ENCODE data around the gene FXYD7. TPM values are rescaled to one million over a fixed set of nuclear protein-coding genes. Genes with fewer than 3 reads are reported as not detected.

Gene FXYD7
- total and polyA plus RNA-seq, 9 of the 15 experiments (the other 6 are each of a cell fraction or from before 2014, with no cell fraction given): 0.10 to 0.80 (median 0.31) TPM; not detected in 3

- TF ChIP-seq, protein P1, sequence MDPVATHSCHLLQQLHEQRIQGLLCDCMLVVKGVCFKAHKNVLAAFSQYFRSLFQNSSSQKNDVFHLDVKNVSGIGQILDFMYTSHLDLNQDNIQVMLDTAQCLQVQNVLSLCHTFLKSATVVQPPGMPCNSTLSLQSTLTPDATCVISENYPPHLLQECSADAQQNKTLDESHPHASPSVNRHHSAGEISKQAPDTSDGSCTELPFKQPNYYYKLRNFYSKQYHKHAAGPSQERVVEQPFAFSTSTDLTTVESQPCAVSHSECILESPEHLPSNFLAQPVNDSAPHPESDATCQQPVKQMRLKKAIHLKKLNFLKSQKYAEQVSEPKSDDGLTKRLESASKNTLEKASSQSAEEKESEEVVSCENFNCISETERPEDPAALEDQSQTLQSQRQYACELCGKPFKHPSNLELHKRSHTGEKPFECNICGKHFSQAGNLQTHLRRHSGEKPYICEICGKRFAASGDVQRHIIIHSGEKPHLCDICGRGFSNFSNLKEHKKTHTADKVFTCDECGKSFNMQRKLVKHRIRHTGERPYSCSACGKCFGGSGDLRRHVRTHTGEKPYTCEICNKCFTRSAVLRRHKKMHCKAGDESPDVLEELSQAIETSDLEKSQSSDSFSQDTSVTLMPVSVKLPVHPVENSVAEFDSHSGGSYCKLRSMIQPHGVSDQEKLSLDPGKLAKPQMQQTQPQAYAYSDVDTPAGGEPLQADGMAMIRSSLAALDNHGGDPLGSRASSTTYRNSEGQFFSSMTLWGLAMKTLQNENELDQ (CRISPR knock-in tag; IDR thresholded peaks at IDR 0.05; ENCODE audit: borderline replicate concordance): no peak
- no peak for TF ChIP-seq CBX8 (IDR thresholded peaks at IDR 0.05; ENCODE audit: borderline replicate concordance, extremely low read depth, low read depth, low read length, poor library complexity, severe bottlenecking)
- TF ChIP-seq PHF8 (IDR thresholded peaks at IDR 0.05; ENCODE audit: borderline replicate concordance, low read length): peak; percentile 83
- 0 out of 2 replicates have a peak, but pooled peaks have one; percentile 6 for TF ChIP-seq ETV1 (tag; conservative IDR thresholded peaks at IDR 0.05; ENCODE audit: low read depth)
- TF ChIP-seq, protein P2, sequence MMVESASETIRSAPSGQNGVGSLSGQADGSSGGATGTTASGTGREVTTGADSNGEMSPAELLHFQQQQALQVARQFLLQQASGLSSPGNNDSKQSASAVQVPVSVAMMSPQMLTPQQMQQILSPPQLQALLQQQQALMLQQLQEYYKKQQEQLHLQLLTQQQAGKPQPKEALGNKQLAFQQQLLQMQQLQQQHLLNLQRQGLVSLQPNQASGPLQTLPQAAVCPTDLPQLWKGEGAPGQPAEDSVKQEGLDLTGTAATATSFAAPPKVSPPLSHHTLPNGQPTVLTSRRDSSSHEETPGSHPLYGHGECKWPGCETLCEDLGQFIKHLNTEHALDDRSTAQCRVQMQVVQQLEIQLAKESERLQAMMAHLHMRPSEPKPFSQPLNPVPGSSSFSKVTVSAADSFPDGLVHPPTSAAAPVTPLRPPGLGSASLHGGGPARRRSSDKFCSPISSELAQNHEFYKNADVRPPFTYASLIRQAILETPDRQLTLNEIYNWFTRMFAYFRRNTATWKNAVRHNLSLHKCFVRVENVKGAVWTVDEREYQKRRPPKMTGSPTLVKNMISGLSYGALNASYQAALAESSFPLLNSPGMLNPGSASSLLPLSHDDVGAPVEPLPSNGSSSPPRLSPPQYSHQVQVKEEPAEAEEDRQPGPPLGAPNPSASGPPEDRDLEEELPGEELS (CRISPR knock-in tag; IDR thresholded peaks at IDR 0.05; ENCODE audit: borderline replicate concordance): no peak
- no peak for TF ChIP-seq SIRT6 (IDR thresholded peaks at IDR 0.05; ENCODE audit: low read depth, low read length)
- TF ChIP-seq EP300 (IDR thresholded peaks at IDR 0.05; ENCODE audit: low read length): 0 out of 2 replicates have a peak, but pooled peaks have one; percentile 30
- no peak for TF ChIP-seq COPS2 (conservative IDR thresholded peaks at IDR 0.05)
- TF ChIP-seq, protein P3, sequence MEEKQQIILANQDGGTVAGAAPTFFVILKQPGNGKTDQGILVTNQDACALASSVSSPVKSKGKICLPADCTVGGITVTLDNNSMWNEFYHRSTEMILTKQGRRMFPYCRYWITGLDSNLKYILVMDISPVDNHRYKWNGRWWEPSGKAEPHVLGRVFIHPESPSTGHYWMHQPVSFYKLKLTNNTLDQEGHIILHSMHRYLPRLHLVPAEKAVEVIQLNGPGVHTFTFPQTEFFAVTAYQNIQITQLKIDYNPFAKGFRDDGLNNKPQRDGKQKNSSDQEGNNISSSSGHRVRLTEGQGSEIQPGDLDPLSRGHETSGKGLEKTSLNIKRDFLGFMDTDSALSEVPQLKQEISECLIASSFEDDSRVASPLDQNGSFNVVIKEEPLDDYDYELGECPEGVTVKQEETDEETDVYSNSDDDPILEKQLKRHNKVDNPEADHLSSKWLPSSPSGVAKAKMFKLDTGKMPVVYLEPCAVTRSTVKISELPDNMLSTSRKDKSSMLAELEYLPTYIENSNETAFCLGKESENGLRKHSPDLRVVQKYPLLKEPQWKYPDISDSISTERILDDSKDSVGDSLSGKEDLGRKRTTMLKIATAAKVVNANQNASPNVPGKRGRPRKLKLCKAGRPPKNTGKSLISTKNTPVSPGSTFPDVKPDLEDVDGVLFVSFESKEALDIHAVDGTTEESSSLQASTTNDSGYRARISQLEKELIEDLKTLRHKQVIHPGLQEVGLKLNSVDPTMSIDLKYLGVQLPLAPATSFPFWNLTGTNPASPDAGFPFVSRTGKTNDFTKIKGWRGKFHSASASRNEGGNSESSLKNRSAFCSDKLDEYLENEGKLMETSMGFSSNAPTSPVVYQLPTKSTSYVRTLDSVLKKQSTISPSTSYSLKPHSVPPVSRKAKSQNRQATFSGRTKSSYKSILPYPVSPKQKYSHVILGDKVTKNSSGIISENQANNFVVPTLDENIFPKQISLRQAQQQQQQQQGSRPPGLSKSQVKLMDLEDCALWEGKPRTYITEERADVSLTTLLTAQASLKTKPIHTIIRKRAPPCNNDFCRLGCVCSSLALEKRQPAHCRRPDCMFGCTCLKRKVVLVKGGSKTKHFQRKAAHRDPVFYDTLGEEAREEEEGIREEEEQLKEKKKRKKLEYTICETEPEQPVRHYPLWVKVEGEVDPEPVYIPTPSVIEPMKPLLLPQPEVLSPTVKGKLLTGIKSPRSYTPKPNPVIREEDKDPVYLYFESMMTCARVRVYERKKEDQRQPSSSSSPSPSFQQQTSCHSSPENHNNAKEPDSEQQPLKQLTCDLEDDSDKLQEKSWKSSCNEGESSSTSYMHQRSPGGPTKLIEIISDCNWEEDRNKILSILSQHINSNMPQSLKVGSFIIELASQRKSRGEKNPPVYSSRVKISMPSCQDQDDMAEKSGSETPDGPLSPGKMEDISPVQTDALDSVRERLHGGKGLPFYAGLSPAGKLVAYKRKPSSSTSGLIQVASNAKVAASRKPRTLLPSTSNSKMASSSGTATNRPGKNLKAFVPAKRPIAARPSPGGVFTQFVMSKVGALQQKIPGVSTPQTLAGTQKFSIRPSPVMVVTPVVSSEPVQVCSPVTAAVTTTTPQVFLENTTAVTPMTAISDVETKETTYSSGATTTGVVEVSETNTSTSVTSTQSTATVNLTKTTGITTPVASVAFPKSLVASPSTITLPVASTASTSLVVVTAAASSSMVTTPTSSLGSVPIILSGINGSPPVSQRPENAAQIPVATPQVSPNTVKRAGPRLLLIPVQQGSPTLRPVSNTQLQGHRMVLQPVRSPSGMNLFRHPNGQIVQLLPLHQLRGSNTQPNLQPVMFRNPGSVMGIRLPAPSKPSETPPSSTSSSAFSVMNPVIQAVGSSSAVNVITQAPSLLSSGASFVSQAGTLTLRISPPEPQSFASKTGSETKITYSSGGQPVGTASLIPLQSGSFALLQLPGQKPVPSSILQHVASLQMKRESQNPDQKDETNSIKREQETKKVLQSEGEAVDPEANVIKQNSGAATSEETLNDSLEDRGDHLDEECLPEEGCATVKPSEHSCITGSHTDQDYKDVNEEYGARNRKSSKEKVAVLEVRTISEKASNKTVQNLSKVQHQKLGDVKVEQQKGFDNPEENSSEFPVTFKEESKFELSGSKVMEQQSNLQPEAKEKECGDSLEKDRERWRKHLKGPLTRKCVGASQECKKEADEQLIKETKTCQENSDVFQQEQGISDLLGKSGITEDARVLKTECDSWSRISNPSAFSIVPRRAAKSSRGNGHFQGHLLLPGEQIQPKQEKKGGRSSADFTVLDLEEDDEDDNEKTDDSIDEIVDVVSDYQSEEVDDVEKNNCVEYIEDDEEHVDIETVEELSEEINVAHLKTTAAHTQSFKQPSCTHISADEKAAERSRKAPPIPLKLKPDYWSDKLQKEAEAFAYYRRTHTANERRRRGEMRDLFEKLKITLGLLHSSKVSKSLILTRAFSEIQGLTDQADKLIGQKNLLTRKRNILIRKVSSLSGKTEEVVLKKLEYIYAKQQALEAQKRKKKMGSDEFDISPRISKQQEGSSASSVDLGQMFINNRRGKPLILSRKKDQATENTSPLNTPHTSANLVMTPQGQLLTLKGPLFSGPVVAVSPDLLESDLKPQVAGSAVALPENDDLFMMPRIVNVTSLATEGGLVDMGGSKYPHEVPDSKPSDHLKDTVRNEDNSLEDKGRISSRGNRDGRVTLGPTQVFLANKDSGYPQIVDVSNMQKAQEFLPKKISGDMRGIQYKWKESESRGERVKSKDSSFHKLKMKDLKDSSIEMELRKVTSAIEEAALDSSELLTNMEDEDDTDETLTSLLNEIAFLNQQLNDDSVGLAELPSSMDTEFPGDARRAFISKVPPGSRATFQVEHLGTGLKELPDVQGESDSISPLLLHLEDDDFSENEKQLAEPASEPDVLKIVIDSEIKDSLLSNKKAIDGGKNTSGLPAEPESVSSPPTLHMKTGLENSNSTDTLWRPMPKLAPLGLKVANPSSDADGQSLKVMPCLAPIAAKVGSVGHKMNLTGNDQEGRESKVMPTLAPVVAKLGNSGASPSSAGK (IDR thresholded peaks at IDR 0.05): peak; percentile 66; the same call in 1 of the 2 replicates
These were observed 11.7 kb downstream of the FXYD7 start, which contains the start of gene FXYD5 (continued) for GRCh38 chr19:35154525-35155406.
